K562 (cell line): ENCODE results near the gene TSPYL6. TPM values are rescaled to one million over a fixed set of nuclear protein-coding genes. Genes with fewer than 3 reads are reported as not detected.

Source experiments
- ARHGAP35 ChIP-seq: fragments of 450-650 bp; IDR thresholded peaks from 2 replicates; pipeline ENCODE4 v1.6.1; 2018; ENCODE audit not compliant: partially characterized antibody
- CC2D1A ChIP-seq: fragments of 450-650 bp; IDR thresholded peaks from 2 replicates; pipeline ENCODE4 v1.6.1; 2017; ENCODE audit warnings: mild to moderate bottlenecking
- CHAMP1 ChIP-seq: fragments of 450-650 bp; IDR thresholded peaks from 2 replicates; pipeline ENCODE4 v1.6.1; 2016; ENCODE audit warnings: mild to moderate bottlenecking
- CTBP1 ChIP-seq: fragments of 450-650 bp; IDR thresholded peaks from 2 replicates; pipeline ENCODE4 v1.6.1; 2016; ENCODE audit warnings: borderline replicate concordance
- EGR1 ChIP-seq: fragments of 450-650 bp; conservative IDR thresholded peaks from 2 replicates; pipeline ENCODE4 v1.6.1; 2017; ENCODE audit warnings: mild to moderate bottlenecking
- FOXJ2 ChIP-seq: fragments of 200-800 bp; sonication (Bioruptor generic); IDR thresholded peaks from 2 replicates; pipeline ENCODE4 v1.6.1; 2016; ENCODE audit warnings: missing genetic modification characterization, missing compliant biosample characterization
- KLF13 ChIP-seq: fragments of 450-650 bp; IDR thresholded peaks from 2 replicates; pipeline ENCODE4 v1.6.1; 2016; ENCODE audit warnings: missing genetic modification characterization, low read depth, mild to moderate bottlenecking, missing compliant biosample characterization, moderate library complexity, borderline replicate concordance
- MAX ChIP-seq: sonication (generic); formaldehyde crosslinking; IDR thresholded peaks from 2 replicates; pipeline ENCODE4 v1.9.0; 2022; ENCODE audit warnings: mild to moderate bottlenecking, missing genetic modification reagents
- NFXL1 ChIP-seq: fragments of 450-650 bp; formaldehyde crosslinking; IDR thresholded peaks from 2 replicates; pipeline ENCODE4 v1.4.0; 2021; ENCODE audit warnings: mild to moderate bottlenecking
- PML ChIP-seq: IDR thresholded peaks from 2 replicates; pipeline ENCODE4 v1.6.1; 2012; ENCODE audit warnings: low read length, inconsistent platforms
- POLR2AphosphoS5 ChIP-seq: IDR thresholded peaks from 2 replicates; pipeline ENCODE4 v1.6.1; 2011; ENCODE audit warnings: mild to moderate bottlenecking, low read depth, low read length, moderate library complexity; ENCODE audit not compliant: control insufficient read depth, insufficient read depth
- RBM25 ChIP-seq: fragments of 200-400 bp; formaldehyde crosslinking; IDR thresholded peaks from 2 replicates; pipeline ENCODE4 v1.6.1; 2018; ENCODE audit warnings: low read length, low read depth, moderate library complexity; ENCODE audit not compliant: severe bottlenecking
- SIN3B ChIP-seq: fragments of 450-650 bp; IDR thresholded peaks from 2 replicates; pipeline ENCODE4 v1.6.1; 2017; ENCODE audit warnings: low read depth, mild to moderate bottlenecking, moderate library complexity
- ZC3H4 ChIP-seq: sonication (generic); formaldehyde crosslinking; IDR thresholded peaks from 2 replicates; pipeline ENCODE4 v1.9.0; 2021; ENCODE audit warnings: missing genetic modification reagents, borderline replicate concordance
- ZNF12 ChIP-seq: sonication (generic); formaldehyde crosslinking; IDR thresholded peaks from 2 replicates; pipeline ENCODE4 v1.4.0; 2020; ENCODE audit warnings: mild to moderate bottlenecking, missing genetic modification reagents
- ZNF316 ChIP-seq: fragments of 450-650 bp; IDR thresholded peaks from 2 replicates; pipeline ENCODE4 v1.6.1; 2016
- ZNF518B ChIP-seq: fragments of 250-450 bp; sonication (Bioruptor Pico); IDR thresholded peaks from 2 replicates; pipeline ENCODE4 v1.5.0; 2021; ENCODE audit warnings: mild to moderate bottlenecking, moderate library complexity
- ZNF655 ChIP-seq: fragments of 250-450 bp; sonication (Bioruptor Pico); IDR thresholded peaks from 2 replicates; pipeline ENCODE4 v1.5.0; 2021
- polyA plus RNA-seq, 8 experiments: library from polyadenylated mRNA; depleted of rRNA in 4 of 8; stranded (reverse) in 5 of 8; unstranded in 3 of 8; fragments of >200 nt; fragmentation: Nextera tagmentation in 2 of 8; fragmentation: Illumina TruSeq in 1 of 8; extraction: Ambion mirVana in 2 of 8; extraction: Trizol in 1 of 8; gene quantifications; 2 replicates each; pipeline versions ENCODE4 v1.2.1 to v1.2.3, GENCODE V29; 2011 to 2014; ENCODE audit warnings: inconsistent platforms in 1 of 8, missing spikeins in 1 of 8
- total RNA-seq, 7 experiments: library from RNA; depleted of rRNA in 6 of 7; stranded (reverse); fragments of >200 nt in 6 of 7; fragmentation: Illumina TruSeq in 2 of 7; extraction: Trizol in 2 of 7; gene quantifications; 2 replicates each; pipeline versions ENCODE4 v1.2.1 to v1.2.3, GENCODE V29; 2011 to 2021; ENCODE audit warnings: low replicate concordance in 1 of 7

Gene TSPYL6
- total and polyA plus RNA-seq, 9 of the 15 experiments (the other 6 are each of a cell fraction or from before 2014, with no cell fraction given) = 1.5 to 10.1 (median 7.6) TPM

- TF ChIP-seq SIN3B (no peak), FOXJ2 (tag) (peak; percentile 86), ZC3H4 (no peak), ZNF518B (no peak), CC2D1A (peak; percentile 83; the same call in 1 of the 2 replicates), POLR2AphosphoS5 (peak; percentile 61), ARHGAP35 (peak; percentile 96), CTBP1 (no peak), NFXL1 (CRISPR knock-in tag) (no peak), CHAMP1 (0 out of 2 replicates have a peak, but pooled peaks have one; percentile 41), PML (no peak; the same call in 1 of the 2 replicates), MAX (CRISPR knock-in tag) (no peak), RBM25 (peak; percentile 83), EGR1 (peak; percentile 44), ZNF316 (no peak), ZNF12 (CRISPR knock-in tag) (no peak), ZNF655 (CRISPR knock-in tag) (no peak), KLF13 (tag) (no peak)
Measured at GRCh38 chr2:54256091-54256694, at the start of gene TSPYL6 (continued).
